GM20431 (cell line): ENCODE measurements around the gene CARF.
"Not testable (repeated sequence)": the region's sequence is repeated elsewhere in the genome, so short reads cannot be mapped to it uniquely, and the experiment has no call there.

Source experiments
- in situ Hi-C: fragments of 300-500 bp; cut with MseI, MboI; formaldehyde crosslinking; loops from one replicate; pipeline ENCODE4 v1.15.0; 2020; ENCODE audit warnings: low sequenced_read_pairs; ENCODE audit not compliant: unreplicated experiment

The CARF gene

GRCh38 chr2:202933139-202933510, 21.1 kb downstream of the CARF start:
- in situ Hi-C loops, result no loop called here

- in situ Hi-C loops, result no loop called here
Observed at GRCh38 chr2:202933958-202934357, 21.9 kb downstream of the CARF start.

- in situ Hi-C loops, result no loop called here
Observed at GRCh38 chr2:202934456-202934855, 22.4 kb downstream of the CARF start.

GRCh38 chr2:202938960-202939359, 26.9 kb downstream of the CARF start:
- in situ Hi-C loops, result no loop called here

- in situ Hi-C loops, result no loop called here
Observed at GRCh38 chr2:202941771-202942170, 29.7 kb downstream of the CARF start.

GRCh38 chr2:202944408-202944807, 32.3 kb downstream of the CARF start:
- in situ Hi-C loops, result no loop called here

GRCh38 chr2:202944816-202945215, 32.7 kb downstream of the CARF start:
- in situ Hi-C loops, result no loop called here

- in situ Hi-C loops, result no loop called here
Observed at GRCh38 chr2:202945497-202945896, 33.4 kb downstream of the CARF start.

GRCh38 chr2:202949333-202949732, 37.3 kb downstream of the CARF start:
- in situ Hi-C loops, result not testable (repeated sequence)

- in situ Hi-C loops, result no loop called here
Observed at GRCh38 chr2:202950592-202950991, 38.5 kb downstream of the CARF start.

GRCh38 chr2:202960524-202960923, 48.4 kb downstream of the CARF start:
- in situ Hi-C loops, result no loop called here

GRCh38 chr2:202963712-202964111, 51.6 kb downstream of the CARF start:
- in situ Hi-C loops, result no loop called here

- in situ Hi-C loops, result no loop called here
Observed at GRCh38 chr2:202965810-202966460, 53.9 kb downstream of the CARF start.

- in situ Hi-C loops, result not testable (repeated sequence)
Observed at GRCh38 chr2:202969404-202969803, 57.3 kb downstream of the CARF start.

- in situ Hi-C loops, result no loop called here
Observed at GRCh38 chr2:202976809-202977208, 64.7 kb downstream of the CARF start.

GRCh38 chr2:202982779-202983491, 70.9 kb downstream of the CARF start:
- in situ Hi-C loops, result no loop called here

GRCh38 chr2:202989749-202990148, 77.7 kb downstream of the CARF start:
- in situ Hi-C loops, result no loop called here

GRCh38 chr2:202990501-202990900, 78.4 kb downstream of the CARF start:
- in situ Hi-C loops, result no loop called here

- in situ Hi-C loops, result not testable (repeated sequence)
Observed at GRCh38 chr2:202997113-202997512, 85.0 kb downstream of the CARF start.

GRCh38 chr2:203002054-203002821, 90.2 kb downstream of the CARF start:
- in situ Hi-C loops, result no loop called here

- in situ Hi-C loops, result no loop called here
Observed at GRCh38 chr2:203003716-203004115, 91.6 kb downstream of the CARF start.
